Caco-2 (cell line): ENCODE results near the gene RPL11. TPM values are rescaled to one million over a fixed set of nuclear protein-coding genes. Genes with fewer than 3 reads are reported as not detected.
A peak's percentile ranks its signal among the peaks of the same experiment; 100 is the strongest.

Experiments used
- BruUV-seq: library from RNA; stranded (reverse); fragments of 400-500 nt; replicated peaks from 2 replicates; lab custom pipeline; 2021; lab: Mats Ljungman, UMichigan
- CTCF ChIA-PET: fragments of 300-600 bp; sonication (Branson Sonifier 250); formaldehyde crosslinking; loops from one replicate; lab custom pipeline; 2022; ENCODE audit warnings: antibody characterized with exemption; lab: Charles Lee
- POLR2A ChIA-PET: fragments of 300-600 bp; sonication (Branson Sonifier 250); formaldehyde crosslinking; loops from one replicate; lab custom pipeline; 2022; ENCODE audit warnings: antibody characterized with exemption; lab: Charles Lee
- DNase-seq, 2 experiments: peaks; one replicate each; pipeline versions ENCODE4 v3.0.0 to v3.0.0-alpha.2; 2020 to 2022
- H3K27me3 ChIP-seq: replicated peaks from 2 replicates; pipeline ENCODE4 v1.6.0; 2011; ENCODE audit warnings: low read length; ENCODE audit not compliant: control insufficient read depth, insufficient read depth
- H3K36me3 ChIP-seq: 2 replicates; pipeline ENCODE4 v1.5.1; 2011; ENCODE audit warnings: low read length; ENCODE audit not compliant: control insufficient read depth, insufficient read depth
- H3K4me1 ChIP-seq: fragments of 250-450 bp; sonication (Bioruptor Pico); 2 replicates; pipeline ENCODE4 v1.5.1; 2020; ENCODE audit warnings: mild to moderate bottlenecking
- H3K4me3 ChIP-seq: 2 replicates; pipeline ENCODE4 v1.5.1; 2011; ENCODE audit warnings: low read depth, mild to moderate bottlenecking, control low read depth, low read length
- H3K9me3 ChIP-seq: fragments of 250-450 bp; sonication (Bioruptor Pico); 2 replicates; pipeline ENCODE4 v1.5.1; 2020; ENCODE audit warnings: mild to moderate bottlenecking, moderate library complexity
- H3K27ac Mint-ChIP-seq: one replicate; pipeline ENCODE4 v1.8.0; 2022; ENCODE audit warnings: mixed read lengths; ENCODE audit not compliant: unreplicated experiment
- H3K27me3 Mint-ChIP-seq: one replicate; pipeline ENCODE4 v1.8.0; 2022; ENCODE audit warnings: mixed read lengths; ENCODE audit not compliant: insufficient read depth, unreplicated experiment
- H3K36me3 Mint-ChIP-seq: one replicate; pipeline ENCODE4 v1.8.0; 2022; ENCODE audit warnings: mild to moderate bottlenecking, mixed read lengths; ENCODE audit not compliant: insufficient read depth, unreplicated experiment
- H3K4me1 Mint-ChIP-seq: one replicate; pipeline ENCODE4 v1.8.0; 2022; ENCODE audit warnings: low read depth, mixed read lengths; ENCODE audit not compliant: unreplicated experiment
- H3K4me3 Mint-ChIP-seq: one replicate; pipeline ENCODE4 v1.8.0; 2022; ENCODE audit warnings: mild to moderate bottlenecking, moderate library complexity, mixed read lengths; ENCODE audit not compliant: unreplicated experiment
- H3K9me3 Mint-ChIP-seq: one replicate; pipeline ENCODE4 v1.8.0; 2022; ENCODE audit warnings: mixed read lengths; ENCODE audit not compliant: unreplicated experiment
- intact Hi-C: fragments of 100-400 bp; cut with micrococcal nuclease; formaldehyde crosslinking; loops from one replicate; pipeline ENCODE4 v1.10.0; 2022; ENCODE audit not compliant: unreplicated experiment
- total RNA-seq: library from RNA; stranded (reverse); gene quantifications from 2 replicates; pipeline ENCODE4 v1.2.3, GENCODE V29; 2022
- TF ChIP-seq, protein P1 (sequence below), 2 experiments: fragments of 200-600 bp in 1 of 2; IDR thresholded peaks; 1 replicate in 1 of 2; 2 replicates in 1 of 2; pipeline versions ENCODE4 v1.5.1 to v1.8.0; 2011 to 2022; ENCODE audit warnings: antibody characterized with exemption in 1 of 2, control low read depth in 1 of 2, inconsistent platforms in 1 of 2, low read depth in 1 of 2, low read length in 1 of 2, mild to moderate bottlenecking in 1 of 2, moderate library complexity in 1 of 2; ENCODE audit not compliant: insufficient read depth in 1 of 2, severe bottlenecking in 1 of 2, unreplicated experiment in 1 of 2

Gene RPL11
- total RNA-seq, 1 experiment from 2014 or later, result 1,040 TPM

DNA sequence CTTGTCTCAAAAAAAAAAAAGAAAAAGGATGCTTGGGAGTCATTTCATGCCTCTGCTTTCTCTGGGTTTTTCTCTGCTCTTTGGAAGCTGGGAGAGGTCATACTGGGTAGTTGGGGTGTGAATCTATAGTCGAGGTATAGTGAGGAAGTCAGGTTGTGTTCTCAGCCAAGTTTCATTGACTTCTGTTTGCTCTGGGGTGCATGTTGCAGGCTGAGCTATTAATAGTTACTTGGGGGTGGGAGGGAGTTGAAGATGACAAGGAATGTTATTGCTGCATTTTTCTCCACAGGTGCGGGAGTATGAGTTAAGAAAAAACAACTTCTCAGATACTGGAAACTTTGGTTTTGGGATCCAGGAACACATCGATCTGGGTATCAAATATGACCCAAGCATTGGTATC, 2.8 kb downstream of the RPL11 start:
- Mint-ChIP-seq H3K4me1 (peaks cover 26% of the 10 kb centered on the region), H3K27me3 (no peaks in the 10 kb centered on the region), H3K36me3 (peaks cover 81% of the 10 kb centered on the region), H3K27ac (peak overlapping the region; percentile 53), H3K9me3 (no peaks in the 10 kb centered on the region), H3K4me3 (no peak overlapping the region)
- Histone ChIP-seq H3K36me3 (peaks cover 6% of the 10 kb centered on the region), H3K4me3 (no peak overlapping the region), H3K27me3 (no peaks in the 10 kb centered on the region), H3K9me3 (no peaks in the 10 kb centered on the region), H3K4me1 (peaks cover 13% of the 10 kb centered on the region)
- TF ChIP-seq, protein P1, sequence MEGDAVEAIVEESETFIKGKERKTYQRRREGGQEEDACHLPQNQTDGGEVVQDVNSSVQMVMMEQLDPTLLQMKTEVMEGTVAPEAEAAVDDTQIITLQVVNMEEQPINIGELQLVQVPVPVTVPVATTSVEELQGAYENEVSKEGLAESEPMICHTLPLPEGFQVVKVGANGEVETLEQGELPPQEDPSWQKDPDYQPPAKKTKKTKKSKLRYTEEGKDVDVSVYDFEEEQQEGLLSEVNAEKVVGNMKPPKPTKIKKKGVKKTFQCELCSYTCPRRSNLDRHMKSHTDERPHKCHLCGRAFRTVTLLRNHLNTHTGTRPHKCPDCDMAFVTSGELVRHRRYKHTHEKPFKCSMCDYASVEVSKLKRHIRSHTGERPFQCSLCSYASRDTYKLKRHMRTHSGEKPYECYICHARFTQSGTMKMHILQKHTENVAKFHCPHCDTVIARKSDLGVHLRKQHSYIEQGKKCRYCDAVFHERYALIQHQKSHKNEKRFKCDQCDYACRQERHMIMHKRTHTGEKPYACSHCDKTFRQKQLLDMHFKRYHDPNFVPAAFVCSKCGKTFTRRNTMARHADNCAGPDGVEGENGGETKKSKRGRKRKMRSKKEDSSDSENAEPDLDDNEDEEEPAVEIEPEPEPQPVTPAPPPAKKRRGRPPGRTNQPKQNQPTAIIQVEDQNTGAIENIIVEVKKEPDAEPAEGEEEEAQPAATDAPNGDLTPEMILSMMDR (IDR thresholded peaks at IDR 0.05; ENCODE audit: insufficient read depth in 1 of 2, low read depth in 1 of 2, low read length in 1 of 2, severe bottlenecking in 1 of 2, unreplicated experiment in 1 of 2), result no peak
- no peak for DNase-seq
- ChIA-PET POLR2A (no interaction called here), CTCF (interaction anchor here (0.7 kb wide), 1 partner anchor 56 kb away, joined by 3 read pairs; no protein-coding TSS in a partner anchor)
- intact Hi-C loops, result loop anchor here (5.0 kb wide), 1 partner anchor 48 kb away; the partner anchor contains the start of gene ELOA
- no TSS peak for BruUV-seq

DNA sequence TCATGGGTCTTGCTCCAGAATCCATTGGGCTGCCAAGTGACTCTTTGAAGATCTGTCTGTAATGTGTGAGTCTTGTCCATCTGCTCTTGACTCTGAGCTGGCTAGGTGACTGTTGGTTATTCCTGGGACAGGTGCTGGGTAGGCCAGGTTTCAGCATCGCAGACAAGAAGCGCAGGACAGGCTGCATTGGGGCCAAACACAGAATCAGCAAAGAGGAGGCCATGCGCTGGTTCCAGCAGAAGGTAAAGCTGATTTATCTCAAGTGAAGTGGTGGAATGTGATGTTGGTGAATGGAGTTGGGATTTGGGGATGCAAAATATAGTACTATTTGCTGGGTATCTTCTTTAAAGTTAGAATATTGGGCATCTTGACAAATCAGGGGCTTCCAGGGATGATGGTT, 4.1 kb downstream of the RPL11 start:
- ChIA-PET CTCF (interaction anchor here (0.8 kb wide), 1 partner anchor 129 kb away, joined by 3 read pairs; the partner anchor contains the start of gene HMGCL), POLR2A (no interaction called here)
- TF ChIP-seq, protein P1 (IDR thresholded peaks at IDR 0.05; ENCODE audit: insufficient read depth in 1 of 2, low read depth in 1 of 2, low read length in 1 of 2, severe bottlenecking in 1 of 2, unreplicated experiment in 1 of 2), result no peak
- peaks cover 13% of the 10 kb centered on the region for H3K4me1 ChIP-seq
- Mint-ChIP-seq H3K27ac (no peak overlapping the region), H3K4me3 (peak overlapping the region; percentile 43), H3K27me3 (no peaks in the 10 kb centered on the region), H3K36me3 (peaks cover 94% of the 10 kb centered on the region), H3K9me3 (no peaks in the 10 kb centered on the region), H3K4me1 (peaks cover 26% of the 10 kb centered on the region)
- H3K4me3 ChIP-seq, result no peak overlapping the region
- H3K9me3 ChIP-seq, result no peaks in the 10 kb centered on the region
- H3K27me3 ChIP-seq, result no peaks in the 10 kb centered on the region
- DNase-seq, result no peak
- peaks cover 6% of the 10 kb centered on the region for H3K36me3 ChIP-seq
- BruUV-seq, result no TSS peak
- intact Hi-C loops, result no loop called here

DNA sequence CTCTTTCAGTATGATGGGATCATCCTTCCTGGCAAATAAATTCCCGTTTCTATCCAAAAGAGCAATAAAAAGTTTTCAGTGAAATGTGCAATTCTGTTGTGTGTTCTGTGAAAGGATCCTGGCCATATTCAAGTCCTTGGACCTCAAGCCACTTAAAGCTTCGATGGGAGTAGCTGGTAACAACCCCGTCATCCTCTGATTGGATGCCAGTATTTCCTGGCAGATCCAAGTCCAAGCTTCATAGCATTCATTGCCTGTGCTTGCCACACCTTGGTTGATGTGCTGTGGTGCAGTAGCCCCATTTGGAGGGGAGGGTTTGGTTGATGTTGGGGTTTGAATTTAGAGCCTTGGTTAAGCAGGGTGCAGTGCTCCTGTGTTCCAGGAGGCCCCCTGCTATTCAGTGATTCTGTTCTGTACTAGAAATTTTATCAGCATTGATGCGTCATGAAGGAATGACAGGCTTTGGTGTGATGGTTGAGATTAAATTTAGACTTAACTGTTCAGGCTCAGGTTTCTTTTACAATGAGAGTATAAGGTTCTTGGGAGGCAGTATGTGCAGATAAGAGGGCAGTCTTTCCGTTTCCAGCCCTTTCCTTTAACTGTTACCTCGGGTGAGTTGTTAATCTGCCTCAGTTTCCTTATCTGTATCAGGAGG, 4.9 kb downstream of the RPL11 start:
- no peak overlapping the region for H3K4me3 Mint-ChIP-seq
- CTCF ChIA-PET, result no interaction called here

More for the DNA sequence above, 4.9 kb downstream of the RPL11 start:
- Mint-ChIP-seq H3K36me3 (peaks cover 100% of the 10 kb centered on the region), H3K27me3 (no peaks in the 10 kb centered on the region), H3K9me3 (no peaks in the 10 kb centered on the region), H3K27ac (no peak overlapping the region), H3K4me1 (peaks cover 26% of the 10 kb centered on the region)
- Histone ChIP-seq H3K27me3 (no peaks in the 10 kb centered on the region), H3K4me1 (peaks cover 13% of the 10 kb centered on the region), H3K9me3 (no peaks in the 10 kb centered on the region), H3K4me3 (no peak overlapping the region), H3K36me3 (peaks cover 6% of the 10 kb centered on the region)
- BruUV-seq, result no TSS peak
- TF ChIP-seq, protein P1 (IDR thresholded peaks at IDR 0.05; ENCODE audit: insufficient read depth in 1 of 2, low read depth in 1 of 2, low read length in 1 of 2, severe bottlenecking in 1 of 2, unreplicated experiment in 1 of 2), result no peak
- intact Hi-C loops, result no loop called here
- POLR2A ChIA-PET, result interaction anchor here (0.6 kb wide), 1 partner anchor 60 kb away, joined by 5 read pairs; no protein-coding TSS in a partner anchor
- no peak for DNase-seq
